H9 (cell line): ENCODE data around the gene ODAD2. TPM values are rescaled to one million over a fixed set of nuclear protein-coding genes. Genes with fewer than 3 reads are reported as not detected.

Experiments used
- DNase-seq: peaks from one replicate; pipeline ENCODE4 v3.0.0-alpha.2; 2017
- H2AFZ ChIP-seq: one replicate; pipeline ENCODE4 v1.6.1; 2013; ENCODE audit warnings: mild to moderate bottlenecking, low read length, control low read depth, moderate library complexity
- H2AK5ac ChIP-seq: 2 replicates; pipeline ENCODE4 v1.6.1; 2013; ENCODE audit warnings: low read length, control low read depth, mixed read lengths; ENCODE audit not compliant: insufficient read length
- H2BK120ac ChIP-seq: one replicate; pipeline ENCODE4 v1.6.1; 2013; ENCODE audit warnings: low read depth, mild to moderate bottlenecking, low read length, control low read depth, inconsistent platforms; ENCODE audit not compliant: poor library complexity, severe bottlenecking
- H2BK12ac ChIP-seq: 2 replicates; pipeline ENCODE4 v1.6.1; 2013; ENCODE audit warnings: low read length, control low read depth, mixed read lengths, low read depth; ENCODE audit not compliant: insufficient read length
- H2BK15ac ChIP-seq: 2 replicates; pipeline ENCODE4 v1.6.1; 2013; ENCODE audit warnings: low read depth, low read length, control low read depth
- H2BK20ac ChIP-seq: one replicate; pipeline ENCODE4 v1.6.1; 2013; ENCODE audit warnings: low read depth, mild to moderate bottlenecking, low read length, control low read depth, inconsistent platforms; ENCODE audit not compliant: poor library complexity, severe bottlenecking
- H2BK5ac ChIP-seq: 2 replicates; pipeline ENCODE4 v1.6.1; 2013; ENCODE audit warnings: low read length, control low read depth, mixed read lengths; ENCODE audit not compliant: insufficient read length
- H3K14ac ChIP-seq: 2 replicates; pipeline ENCODE4 v1.6.1; 2013; ENCODE audit warnings: low read length, control low read depth; ENCODE audit not compliant: insufficient read depth
- H3K18ac ChIP-seq: 2 replicates; pipeline ENCODE4 v1.6.1; 2013; ENCODE audit warnings: low read depth, mild to moderate bottlenecking, mixed read lengths, low read length, control low read depth; ENCODE audit not compliant: insufficient read length
- H3K23ac ChIP-seq: 2 replicates; pipeline ENCODE4 v1.6.1; 2013; ENCODE audit warnings: low read length, control low read depth, mixed read lengths, low read depth; ENCODE audit not compliant: insufficient read length
- H3K23me2 ChIP-seq: 2 replicates; pipeline ENCODE4 v1.6.1; 2013; ENCODE audit warnings: low read depth, mild to moderate bottlenecking, mixed read lengths, low read length, control low read depth; ENCODE audit not compliant: insufficient read length, poor library complexity, severe bottlenecking
- H3K27ac ChIP-seq: 2 replicates; pipeline ENCODE4 v1.5.1; 2013; ENCODE audit warnings: low read length, control low read depth, mixed read lengths, low read depth; ENCODE audit not compliant: insufficient read length
- H3K27me3 ChIP-seq: 2 replicates; pipeline ENCODE4 v1.6.1; 2013; ENCODE audit warnings: low read length, control low read depth, inconsistent platforms; ENCODE audit not compliant: insufficient read depth
- H3K4ac ChIP-seq: 2 replicates; pipeline ENCODE4 v1.6.1; 2013; ENCODE audit warnings: low read depth, mild to moderate bottlenecking, control low read depth, inconsistent platforms, low read length, moderate library complexity
- H3K4me1 ChIP-seq: 2 replicates; pipeline ENCODE4 v1.6.1; 2013; ENCODE audit warnings: low read length, control low read depth, inconsistent platforms; ENCODE audit not compliant: insufficient read depth
- H3K4me2 ChIP-seq: 2 replicates; pipeline ENCODE4 v1.6.1; 2013; ENCODE audit warnings: low read length, control low read depth, mixed read lengths; ENCODE audit not compliant: insufficient read length, insufficient read depth
- H3K56ac ChIP-seq: 2 replicates; pipeline ENCODE4 v1.6.1; 2013; ENCODE audit warnings: low read depth, mild to moderate bottlenecking, mixed read lengths, low read length, control low read depth; ENCODE audit not compliant: insufficient read length
- H3K79me1 ChIP-seq: 2 replicates; pipeline ENCODE4 v1.6.1; 2013; ENCODE audit warnings: low read depth, mild to moderate bottlenecking, moderate library complexity, low read length, control low read depth, inconsistent platforms; ENCODE audit not compliant: insufficient read depth, poor library complexity, severe bottlenecking
- H3K79me2 ChIP-seq: 2 replicates; pipeline ENCODE4 v1.6.1; 2013; ENCODE audit warnings: low read length, control low read depth, inconsistent platforms; ENCODE audit not compliant: insufficient read depth
- H3K9ac ChIP-seq: 2 replicates; pipeline ENCODE4 v1.6.1; 2013; ENCODE audit warnings: low read length, control low read depth, mixed read lengths; ENCODE audit not compliant: insufficient read length; ENCODE audit errors: extremely low read depth
- H3K9me3 ChIP-seq: one replicate; pipeline ENCODE4 v1.6.1; 2013; ENCODE audit warnings: low read depth, low read length, inconsistent platforms; ENCODE audit not compliant: control insufficient read depth
- H3T11ph ChIP-seq: one replicate; pipeline ENCODE4 v1.6.1; 2013; ENCODE audit warnings: mild to moderate bottlenecking, low read length, control low read depth, inconsistent platforms
- H4K20me1 ChIP-seq: one replicate; pipeline ENCODE4 v1.6.1; 2013; ENCODE audit not compliant: control insufficient read depth, insufficient read length, insufficient read depth
- H4K5ac ChIP-seq: 2 replicates; pipeline ENCODE4 v1.6.1; 2013; ENCODE audit warnings: low read depth, mild to moderate bottlenecking, mixed read lengths, low read length, control low read depth; ENCODE audit not compliant: insufficient read length
- H4K8ac ChIP-seq: replicated peaks from 2 replicates; pipeline ENCODE4 v1.6.1; 2013; ENCODE audit warnings: low read length, control low read depth, mixed read lengths, low read depth; ENCODE audit not compliant: insufficient read length
- H4K91ac ChIP-seq: 2 replicates; pipeline ENCODE4 v1.6.1; 2013; ENCODE audit warnings: low read depth, mild to moderate bottlenecking, moderate library complexity, mixed read lengths, low read length, control low read depth; ENCODE audit not compliant: insufficient read length
- H3K27ac Mint-ChIP-seq, 3 experiments: 2 replicates in 2 of 3; 3 replicates in 1 of 3; pipeline ENCODE4 v1.8.0; 2020 to 2021; ENCODE audit warnings: mixed read lengths in 3 of 3, mild to moderate bottlenecking in 1 of 3, moderate library complexity in 1 of 3
- H3K27me3 Mint-ChIP-seq: 2 replicates; pipeline ENCODE4 v1.8.0; 2021; ENCODE audit warnings: low read depth, mild to moderate bottlenecking, moderate library complexity, mixed read lengths
- H3K36me3 Mint-ChIP-seq, 3 experiments: 2 replicates in 2 of 3; 3 replicates in 1 of 3; pipeline ENCODE4 v1.8.0; 2020 to 2021; ENCODE audit warnings: low read depth in 3 of 3, mixed read lengths in 3 of 3; ENCODE audit not compliant: insufficient read depth in 1 of 3
- H3K4me1 Mint-ChIP-seq, 2 experiments: 2 replicates each; pipeline ENCODE4 v1.8.0; 2020; ENCODE audit warnings: mixed read lengths in 2 of 2
- H3K4me3 Mint-ChIP-seq, 2 experiments: 2 replicates in 1 of 2; 3 replicates in 1 of 2; pipeline ENCODE4 v1.8.0; 2020 to 2021; ENCODE audit warnings: mild to moderate bottlenecking in 2 of 2, mixed read lengths in 2 of 2, moderate library complexity in 1 of 2
- H3K9me3 Mint-ChIP-seq, 2 experiments: 2 replicates in 1 of 2; 3 replicates in 1 of 2; pipeline ENCODE4 v1.8.0; 2020; ENCODE audit warnings: mild to moderate bottlenecking in 2 of 2, mixed read lengths in 2 of 2, moderate library complexity in 1 of 2
- CTCF ChIP-seq: fragments of 200-600 bp; sonication (generic); conservative IDR thresholded peaks from 3 replicates; pipeline ENCODE4 v1.8.0; 2021; ENCODE audit warnings: antibody characterized with exemption, mild to moderate bottlenecking
- WGBS: extraction: QIAGEN DNeasy Blood & Tissue Kit; methylation state at CpG from one replicate; pipeline ENCODE4 v1.1.7; 2013; ENCODE audit warnings: missing lambda C conversion rate, low lambda C conversion rate, mixed read lengths; ENCODE audit not compliant: insufficient read length; ENCODE audit errors: extremely low coverage; 5-methylcytosine and 5-hydroxymethylcytosine counted together
- total RNA-seq: library from RNA; stranded (reverse); gene quantifications from 2 replicates; pipeline ENCODE4 v1.2.1, GENCODE V29; 2021

The ODAD2 gene
- total RNA-seq, 1 experiment from 2014 or later: 4.5 TPM

GRCh38 chr10:27878281-27878680, 120.6 kb downstream of the ODAD2 start:
- Histone ChIP-seq H4K20me1 (no peaks in the 10 kb centered on the region), H3K9me3 (no peaks in the 10 kb centered on the region), H3K27ac (no peak overlapping the region), H3K14ac (no peak overlapping the region), H4K91ac (no peak overlapping the region), H2BK5ac (no peak overlapping the region), H2BK120ac (no peak overlapping the region), H3K56ac (no peak overlapping the region), H3K9ac (no peak overlapping the region), H3K18ac (no peak overlapping the region), H3T11ph (no peak overlapping the region), H2AK5ac (no peak overlapping the region), H3K23me2 (no peaks in the 10 kb centered on the region), H3K4me2 (no peak overlapping the region), H2BK12ac (no peak overlapping the region), H3K27me3 (no peaks in the 10 kb centered on the region), H4K8ac (no peak overlapping the region), H2BK20ac (no peak overlapping the region), H3K23ac (no peak overlapping the region), H3K79me2 (no peaks in the 10 kb centered on the region), H2BK15ac (no peak overlapping the region), H3K4me1 (no peaks in the 10 kb centered on the region; the same call in 1 of the 2 replicates), H3K4ac (no peak overlapping the region), H3K79me1 (no peaks in the 10 kb centered on the region), H4K5ac (no peak overlapping the region), H2AFZ (no peak overlapping the region)
- TF ChIP-seq CTCF: no peak
- Mint-ChIP-seq H3K27ac (no peak overlapping the region), H3K4me1 (peaks cover 11 to 14% of the 10 kb centered on the region in 2 experiments), H3K27me3 (no peaks in the 10 kb centered on the region), H3K36me3 (peaks cover 0 to 23% (median 9%) of the 10 kb centered on the region in 3 experiments; a peak in 5 of 7 replicates), H3K9me3 (peaks cover 8 to 14% of the 10 kb centered on the region in 2 experiments; a peak in 4 of 5 replicates), H3K4me3 (no peak overlapping the region)
- DNase-seq: no peak
- WGBS: no CpG with 5 or more reads among the region's 4 CpGs
